ENCODE data around the gene TMUB2.
A peak's percentile ranks its signal among the peaks of the same experiment; 100 is the strongest.

- TF ChIP-seq CTCF (IDR thresholded peaks at IDR 0.05): peak; percentile 99 to 100 (median 100)
- TF ChIP-seq EP300 (IDR thresholded peaks at IDR 0.05): no peak
Measured at GRCh38 chr17:44210342-44211192, 23.8 kb downstream of the TMUB2 start.

Measured in upper lobe of left lung (tissue), 4 donors.